HEK293T (cell line): ENCODE data around the gene CCNI2.

ENCODE experiments used
- CTBP1 ChIP-seq: fragments of 450-650 bp; IDR thresholded peaks from 2 replicates; pipeline ENCODE4 v1.6.1; 2016; ENCODE audit warnings: borderline replicate concordance
- ELF4 ChIP-seq: fragments of 450-650 bp; IDR thresholded peaks from 2 replicates; pipeline ENCODE4 v1.6.1; 2017; ENCODE audit warnings: antibody characterized with exemption
- FOXA1 ChIP-seq: fragments of 450-650 bp; IDR thresholded peaks from 2 replicates; pipeline ENCODE4 v1.6.1; 2016; ENCODE audit warnings: mild to moderate bottlenecking
- FOXK2 ChIP-seq: fragments of 450-650 bp; IDR thresholded peaks from 2 replicates; pipeline ENCODE4 v1.6.1; 2016; ENCODE audit warnings: mild to moderate bottlenecking
- FOXM1 ChIP-seq: fragments of 450-650 bp; IDR thresholded peaks from 2 replicates; pipeline ENCODE4 v1.6.1; 2017; ENCODE audit warnings: mild to moderate bottlenecking, borderline replicate concordance
- HDGF ChIP-seq: fragments of 450-650 bp; IDR thresholded peaks from 2 replicates; pipeline ENCODE4 v1.6.1; 2017; ENCODE audit warnings: antibody characterized with exemption, borderline replicate concordance
- NFRKB ChIP-seq: fragments of 450-650 bp; IDR thresholded peaks from 2 replicates; pipeline ENCODE4 v1.6.1; 2016; ENCODE audit warnings: mild to moderate bottlenecking, moderate library complexity
- SP1 ChIP-seq: fragments of 450-650 bp; IDR thresholded peaks from 2 replicates; pipeline ENCODE4 v1.6.1; 2017
- SUZ12 ChIP-seq: fragments of 450-650 bp; IDR thresholded peaks from 2 replicates; pipeline ENCODE4 v1.6.1; 2016; ENCODE audit warnings: mild to moderate bottlenecking
- TARDBP ChIP-seq: fragments of 450-650 bp; IDR thresholded peaks from 2 replicates; pipeline ENCODE4 v1.6.1; 2016
- ZNF384 ChIP-seq: fragments of 450-650 bp; IDR thresholded peaks from 2 replicates; pipeline ENCODE4 v1.6.1; 2016
- TF ChIP-seq, protein P1 (sequence below): fragments of 450-650 bp; IDR thresholded peaks from 2 replicates; pipeline ENCODE4 v1.6.1; 2016

DNA sequence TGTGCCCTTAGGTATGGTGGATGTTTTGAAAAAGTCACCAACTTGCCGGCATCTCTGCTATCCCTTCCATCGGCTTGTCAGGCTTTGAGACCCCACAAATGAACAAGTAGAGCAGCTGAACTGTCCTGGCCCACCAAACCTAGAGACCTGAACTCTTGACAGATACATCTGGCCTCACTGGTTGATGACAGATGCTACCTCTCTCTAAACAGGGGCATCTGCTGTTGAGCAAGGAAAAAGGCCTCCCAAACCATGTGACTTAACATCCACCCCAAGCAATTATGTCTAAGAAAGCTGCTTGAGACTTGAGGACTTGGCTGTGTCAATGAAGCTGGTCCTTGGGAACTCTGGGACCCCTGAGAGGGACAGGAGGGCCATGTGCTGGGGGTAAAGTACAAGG is 2.3 kb downstream of the CCNI2 start:
- TF ChIP-seq SP1 = no peak
- TF ChIP-seq, protein P1, sequence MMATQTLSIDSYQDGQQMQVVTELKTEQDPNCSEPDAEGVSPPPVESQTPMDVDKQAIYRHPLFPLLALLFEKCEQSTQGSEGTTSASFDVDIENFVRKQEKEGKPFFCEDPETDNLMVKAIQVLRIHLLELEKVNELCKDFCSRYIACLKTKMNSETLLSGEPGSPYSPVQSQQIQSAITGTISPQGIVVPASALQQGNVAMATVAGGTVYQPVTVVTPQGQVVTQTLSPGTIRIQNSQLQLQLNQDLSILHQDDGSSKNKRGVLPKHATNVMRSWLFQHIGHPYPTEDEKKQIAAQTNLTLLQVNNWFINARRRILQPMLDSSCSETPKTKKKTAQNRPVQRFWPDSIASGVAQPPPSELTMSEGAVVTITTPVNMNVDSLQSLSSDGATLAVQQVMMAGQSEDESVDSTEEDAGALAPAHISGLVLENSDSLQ = no peak
- TF ChIP-seq FOXA1 = no peak
- TF ChIP-seq FOXK2 = no peak
- TF ChIP-seq NFRKB = no peak
- no peak for TF ChIP-seq FOXM1
- no peak for TF ChIP-seq ELF4
- no peak for TF ChIP-seq HDGF
- no peak for TF ChIP-seq SUZ12
- TF ChIP-seq CTBP1 = no peak
- TF ChIP-seq TARDBP = no peak
- no peak for TF ChIP-seq ZNF384
